ENCODE data around the gene PLEKHH1. TPM values are rescaled to one million over a fixed set of nuclear protein-coding genes. Genes with fewer than 3 reads are reported as not detected.

The PLEKHH1 gene
- total and polyA plus RNA-seq, 2 of the 8 experiments (the other 6 are each of a cell fraction or from before 2014, with no cell fraction given) = 28.3 to 33.3 TPM

DNA sequence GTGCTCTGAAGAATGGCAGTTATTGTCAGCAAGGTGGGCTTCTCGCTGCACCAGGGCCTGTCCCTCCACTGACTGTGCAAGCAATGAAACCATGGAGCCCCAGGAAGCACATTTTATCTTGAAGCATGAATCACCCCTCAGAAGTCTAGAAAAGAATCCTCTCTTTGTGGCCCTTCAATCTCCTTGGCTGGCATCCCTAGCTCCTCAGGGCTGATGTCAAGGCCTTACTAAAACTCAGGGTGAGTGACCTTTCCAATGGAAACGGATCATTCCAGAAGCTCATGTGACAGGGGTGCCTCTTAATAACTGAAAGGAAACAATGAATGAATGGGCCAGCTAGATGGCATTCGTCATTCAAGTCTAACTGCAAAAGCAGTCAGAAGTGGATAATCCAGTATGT, 22.3 kb upstream of the PLEKHH1 start:
- Histone ChIP-seq H2BK15ac (ENCODE audit: low read length) (no peak overlapping the region), H3K27me3 (replicated peaks in 1 of 4; ENCODE audit: control insufficient read depth in 3 of 4, extremely low read depth in 1 of 4, insufficient read depth in 3 of 4, low read length in 3 of 4) (peaks cover 0 to 29% (median 19%) of the 10 kb centered on the region in 4 experiments; a peak in 6 of 7 replicates), H3K9ac (replicated peaks in 1 of 4; ENCODE audit: extremely low read depth in 1 of 4, low read depth in 3 of 4, low read length in 3 of 4) (no peak overlapping the region), H3K79me2 (ENCODE audit: control insufficient read depth in 1 of 2, insufficient read depth in 2 of 2, low read length in 2 of 2) (no peaks in the 10 kb centered on the region), H3K4me2 (ENCODE audit: insufficient read depth in 1 of 2, low read depth in 2 of 2, low read length in 2 of 2) (no peak overlapping the region), H4K8ac (ENCODE audit: extremely low read depth, insufficient read depth, low read length) (no peak overlapping the region), H2BK20ac (ENCODE audit: low read length) (no peak overlapping the region), H3K23me2 (ENCODE audit: low read depth, low read length) (peaks cover 5% of the 10 kb centered on the region; the same call in 1 of the 2 replicates), H3K4me1 (replicated peaks in 1 of 4; ENCODE audit: control insufficient read depth in 3 of 4, insufficient read depth in 4 of 4, low read length in 3 of 4) (peaks cover 0 to 8% (median 3%) of the 10 kb centered on the region in 4 experiments; a peak in 3 of 7 replicates), H2AFZ (ENCODE audit: low read length) (no peak overlapping the region), H4K5ac (ENCODE audit: insufficient read length, low read depth, low read length) (no peak overlapping the region), H2AK5ac (ENCODE audit: low read depth, low read length) (no peak overlapping the region), H3K4ac (replicated peaks; ENCODE audit: insufficient read length, low read depth, low read length) (no peak overlapping the region), H3K79me1 (ENCODE audit: low read depth, low read length) (no peaks in the 10 kb centered on the region), H4K91ac (replicated peaks; ENCODE audit: insufficient read length, low read length) (no peak overlapping the region), H2BK120ac (replicated peaks; ENCODE audit: low read depth, low read length) (no peak overlapping the region), H3K23ac (ENCODE audit: insufficient read length) (no peak overlapping the region), H2BK12ac (ENCODE audit: low read depth, low read length) (no peak overlapping the region), H3K56ac (replicated peaks; ENCODE audit: insufficient read length, low read depth, low read length) (no peak overlapping the region), H3K4me3 (ENCODE audit: extremely low read depth in 1 of 4, insufficient read depth in 2 of 4, low read depth in 3 of 4, low read length in 4 of 4) (no peak overlapping the region), H3K18ac (ENCODE audit: extremely low read depth, low read length) (no peak overlapping the region), H3K36me3 (ENCODE audit: control insufficient read depth in 2 of 4, insufficient read depth in 4 of 4, low read length in 3 of 4) (no peaks in the 10 kb centered on the region), H4K20me1 (replicated peaks in 1 of 2; ENCODE audit: control insufficient read depth in 1 of 2, insufficient read depth in 2 of 2, low read length in 2 of 2) (no peaks in the 10 kb centered on the region), H3K9me3 (ENCODE audit: insufficient read depth in 2 of 2, low read depth in 1 of 2, low read length in 1 of 2) (no peaks in the 10 kb centered on the region), H3K14ac (ENCODE audit: insufficient read length) (no peak overlapping the region), H3K27ac (ENCODE audit: low read depth, low read length) (no peak overlapping the region), H2BK5ac (ENCODE audit: low read depth, low read length) (no peak overlapping the region)
- CTCF ChIA-PET (ENCODE audit: partially characterized antibody) = interaction anchor here (0.6 to 43.6 kb wide), 7 partner anchors 15 to 164 kb away, joined by 3 to 924 read pairs (median 3); partner anchors contain the start of gene VTI1B
- FAIRE-seq (no peak), DNase-seq (ENCODE audit: low read depth in 1 of 2, low spot score in 2 of 2) (no peak)
- WGBS, 2 experiments (ENCODE audit: extremely low coverage in 1 of 2, insufficient coverage in 1 of 2, insufficient read length in 1 of 2, insufficient replicate concordance in 2 of 2, low coverage in 1 of 2, low lambda C conversion rate in 2 of 2, missing lambda C conversion rate in 1 of 2) = 80% methylated on average over 3 of the region's 3 CpGs; no CpG with 5 or more reads in 1 of the 2 experiments
- POLR2A ChIA-PET (ENCODE audit: partially characterized antibody) = interaction anchor here (0.9 kb wide), 1 partner anchor 29 kb away, joined by 3 read pairs; no protein-coding TSS in a partner anchor
- TF ChIP-seq JUND (IDR thresholded peaks at IDR 0.05; ENCODE audit: low read length) (no peak), TEAD4 (IDR thresholded peaks at IDR 0.05; ENCODE audit: low read depth, low read length) (no peak), POLR2AphosphoS5 (IDR thresholded peaks at IDR 0.05; ENCODE audit: low read depth, low read length) (no peak), CTCF (IDR thresholded peaks at IDR 0.05; ENCODE audit: control extremely low read depth in 1 of 3, insufficient read depth in 1 of 3, low read depth in 1 of 3, low read length in 3 of 3) (no peak), KDM5A (IDR thresholded peaks at IDR 0.05; ENCODE audit: low read length) (no peak), PHF8 (conservative IDR thresholded peaks at IDR 0.05; ENCODE audit: low read depth, low read length) (no peak), BRCA1 (IDR thresholded peaks at IDR 0.05; ENCODE audit: low read depth, low read length) (no peak), ATF3 (IDR thresholded peaks at IDR 0.05; ENCODE audit: insufficient read depth, low read depth, low read length) (no peak), TAF7 (optimal IDR thresholded peaks at IDR 0.05; ENCODE audit: borderline replicate concordance, low read depth, low read length) (no peak)
- TF ChIP-seq, protein P1, sequence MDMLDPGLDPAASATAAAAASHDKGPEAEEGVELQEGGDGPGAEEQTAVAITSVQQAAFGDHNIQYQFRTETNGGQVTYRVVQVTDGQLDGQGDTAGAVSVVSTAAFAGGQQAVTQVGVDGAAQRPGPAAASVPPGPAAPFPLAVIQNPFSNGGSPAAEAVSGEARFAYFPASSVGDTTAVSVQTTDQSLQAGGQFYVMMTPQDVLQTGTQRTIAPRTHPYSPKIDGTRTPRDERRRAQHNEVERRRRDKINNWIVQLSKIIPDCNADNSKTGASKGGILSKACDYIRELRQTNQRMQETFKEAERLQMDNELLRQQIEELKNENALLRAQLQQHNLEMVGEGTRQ (IDR thresholded peaks at IDR 0.05; ENCODE audit: low read length) = no peak
